ENCODE measurements around the gene CTLA4.

The CTLA4 gene

GRCh38 chr2:203867561-203868200, at the start of gene CTLA4:
Gene CTLA4 (plus strand): TSS chr2:203867771. CDS start chr2:203867943, 172 bp downstream.
- no peak for DNase-seq (ENCODE audit: low read depth)

GRCh38 chr2:203818656-203819055, 48.9 kb upstream of the CTLA4 start:
- no peak for DNase-seq (ENCODE audit: low read depth)

- DNase-seq (ENCODE audit: low read depth) = no peak
Observed at GRCh38 chr2:203819434-203820133, 48.0 kb upstream of the CTLA4 start.

GRCh38 chr2:203820969-203821368, 46.6 kb upstream of the CTLA4 start:
- no peak for DNase-seq (ENCODE audit: low read depth)

GRCh38 chr2:203822240-203822639, 45.3 kb upstream of the CTLA4 start:
- DNase-seq (ENCODE audit: low read depth) = no peak

- no peak for DNase-seq (ENCODE audit: low read depth)
Observed at GRCh38 chr2:203823173-203823572, 44.4 kb upstream of the CTLA4 start.

GRCh38 chr2:203824057-203824456, 43.5 kb upstream of the CTLA4 start:
- no peak for DNase-seq (ENCODE audit: low read depth)

- no peak for DNase-seq (ENCODE audit: low read depth)
Observed at GRCh38 chr2:203824603-203825002, 43.0 kb upstream of the CTLA4 start.

- DNase-seq (ENCODE audit: low read depth) = no peak
Observed at GRCh38 chr2:203826704-203827103, 40.9 kb upstream of the CTLA4 start.

GRCh38 chr2:203830304-203831055, 37.1 kb upstream of the CTLA4 start:
- no peak for DNase-seq (ENCODE audit: low read depth)

- DNase-seq (ENCODE audit: low read depth) = no peak
Observed at GRCh38 chr2:203835420-203835819, 32.2 kb upstream of the CTLA4 start.

GRCh38 chr2:203835892-203836800, 31.4 kb upstream of the CTLA4 start:
- no peak for DNase-seq (ENCODE audit: low read depth)

GRCh38 chr2:203840655-203841205, 26.8 kb upstream of the CTLA4 start:
- no peak for DNase-seq (ENCODE audit: low read depth)

- no peak for DNase-seq (ENCODE audit: low read depth)
Observed at GRCh38 chr2:203841654-203842053, 25.9 kb upstream of the CTLA4 start.

- no peak for DNase-seq (ENCODE audit: low read depth)
Observed at GRCh38 chr2:203842373-203842772, 25.2 kb upstream of the CTLA4 start.

- no peak for DNase-seq (ENCODE audit: low read depth)
Observed at GRCh38 chr2:203846490-203847105, 21.0 kb upstream of the CTLA4 start.

- DNase-seq (ENCODE audit: low read depth) = no peak
Observed at GRCh38 chr2:203849010-203849409, 18.6 kb upstream of the CTLA4 start.

GRCh38 chr2:203852760-203853159, 14.8 kb upstream of the CTLA4 start:
- no peak for DNase-seq (ENCODE audit: low read depth)

GRCh38 chr2:203853271-203853670, 14.3 kb upstream of the CTLA4 start:
- DNase-seq (ENCODE audit: low read depth) = no peak

GRCh38 chr2:203853722-203854121, 13.8 kb upstream of the CTLA4 start:
- DNase-seq (ENCODE audit: low read depth) = no peak

GRCh38 chr2:203855274-203855673, 12.3 kb upstream of the CTLA4 start:
- DNase-seq (ENCODE audit: low read depth) = no peak

Measured in stimulated activated CD8-positive, alpha-beta memory T cell treated with anti-CD3 and anti-CD28 coated beads, Interleukin-7, amount 100 ng/mL, for 24 hours (primary cell).